Occipital lobe (tissue), 2 donors: ENCODE results near the gene FOXP1. TPM values are rescaled to one million over a fixed set of nuclear protein-coding genes. Genes with fewer than 3 reads are reported as not detected.

Experiments
- DNase-seq: peaks from one replicate; lab custom pipeline; 2025; lab: John Stamatoyannopoulos, UW
- total RNA-seq: library from RNA; depleted of rRNA; stranded (reverse); fragments of >200 nt; gene quantifications from one replicate; pipeline ENCODE4 v1.2.3, GENCODE V29; 2014

Gene FOXP1
- total RNA-seq, 1 donor from 2014 or later: 168 TPM

GRCh38 chr3:71310359-71310979 is 273.1 kb downstream of the FOXP1 start:
- peak; percentile 9 for DNase-seq

- DNase-seq: no peak
These were observed 273.6 kb downstream of the FOXP1 start for GRCh38 chr3:71309886-71310285.

DNA sequence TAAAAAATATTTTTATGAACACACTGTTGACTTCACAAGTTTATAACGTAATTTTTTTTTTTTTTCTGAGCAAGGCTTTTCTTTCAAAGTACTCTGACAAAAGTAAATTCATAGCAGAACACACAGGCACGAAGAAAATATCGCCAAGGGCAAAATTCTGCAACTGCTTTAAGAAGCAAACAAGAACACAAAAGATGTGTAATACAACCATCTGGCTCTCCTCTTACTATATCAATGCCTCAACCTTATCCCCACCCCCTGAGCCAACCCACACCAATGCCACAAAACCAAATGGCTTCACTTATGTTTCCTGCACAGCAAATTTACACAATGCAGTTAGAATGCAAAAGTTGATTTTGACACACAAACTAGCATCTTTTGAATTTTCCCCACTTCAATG is 274.2 kb downstream of the FOXP1 start:
- DNase-seq: no peak

DNA sequence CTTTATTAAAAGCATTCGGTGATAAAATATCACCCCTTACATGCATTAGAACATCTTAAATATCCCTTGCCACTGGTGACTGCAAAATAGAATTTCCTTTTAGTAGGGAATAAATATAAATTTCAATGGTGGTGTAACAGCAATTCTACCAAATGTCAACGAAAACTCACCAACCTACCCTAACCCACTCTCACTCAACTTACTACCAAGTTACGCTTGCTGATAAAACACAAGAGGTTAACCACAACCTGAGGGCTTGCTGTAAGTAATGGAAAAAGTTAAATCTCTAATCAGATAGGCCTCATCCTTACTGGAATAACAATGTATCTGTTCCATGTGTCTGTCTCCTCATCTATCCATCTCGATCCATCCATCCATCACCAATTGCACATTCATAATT is 274.7 kb downstream of the FOXP1 start:
- DNase-seq: no peak

DNA sequence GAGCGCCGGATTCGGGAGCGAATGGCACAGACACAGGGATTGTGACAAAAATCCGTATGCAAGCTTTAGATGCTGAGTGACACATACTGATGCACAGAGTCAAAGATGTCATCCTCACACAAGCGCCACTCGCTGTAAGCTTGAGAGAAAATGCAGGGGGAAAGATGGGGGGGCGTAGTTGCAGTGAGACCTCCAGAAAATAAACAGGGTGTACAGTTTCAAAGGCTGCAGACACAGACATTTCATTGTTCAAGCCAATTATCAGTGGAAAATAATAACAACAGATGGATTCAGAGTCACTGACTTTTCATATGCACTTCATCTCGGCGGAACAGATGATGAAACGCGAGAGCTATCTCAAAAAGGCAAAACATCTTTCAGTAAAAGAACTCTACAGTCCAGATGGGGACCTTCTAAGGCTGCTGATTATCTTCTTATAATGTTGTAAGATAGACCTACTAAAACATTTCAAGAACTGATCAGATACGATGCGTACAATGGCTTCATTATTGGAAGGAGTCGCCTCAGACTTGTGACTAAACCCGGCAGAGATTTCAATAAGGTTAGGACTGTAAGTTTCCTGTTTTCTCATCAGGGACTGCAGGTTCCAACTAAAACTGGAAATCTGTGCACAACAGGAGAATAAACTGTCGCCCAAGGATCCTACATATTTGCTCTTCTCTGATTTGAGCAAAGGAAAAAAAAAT is 275.4 kb downstream of the FOXP1 start:
- DNase-seq: no peak

DNA sequence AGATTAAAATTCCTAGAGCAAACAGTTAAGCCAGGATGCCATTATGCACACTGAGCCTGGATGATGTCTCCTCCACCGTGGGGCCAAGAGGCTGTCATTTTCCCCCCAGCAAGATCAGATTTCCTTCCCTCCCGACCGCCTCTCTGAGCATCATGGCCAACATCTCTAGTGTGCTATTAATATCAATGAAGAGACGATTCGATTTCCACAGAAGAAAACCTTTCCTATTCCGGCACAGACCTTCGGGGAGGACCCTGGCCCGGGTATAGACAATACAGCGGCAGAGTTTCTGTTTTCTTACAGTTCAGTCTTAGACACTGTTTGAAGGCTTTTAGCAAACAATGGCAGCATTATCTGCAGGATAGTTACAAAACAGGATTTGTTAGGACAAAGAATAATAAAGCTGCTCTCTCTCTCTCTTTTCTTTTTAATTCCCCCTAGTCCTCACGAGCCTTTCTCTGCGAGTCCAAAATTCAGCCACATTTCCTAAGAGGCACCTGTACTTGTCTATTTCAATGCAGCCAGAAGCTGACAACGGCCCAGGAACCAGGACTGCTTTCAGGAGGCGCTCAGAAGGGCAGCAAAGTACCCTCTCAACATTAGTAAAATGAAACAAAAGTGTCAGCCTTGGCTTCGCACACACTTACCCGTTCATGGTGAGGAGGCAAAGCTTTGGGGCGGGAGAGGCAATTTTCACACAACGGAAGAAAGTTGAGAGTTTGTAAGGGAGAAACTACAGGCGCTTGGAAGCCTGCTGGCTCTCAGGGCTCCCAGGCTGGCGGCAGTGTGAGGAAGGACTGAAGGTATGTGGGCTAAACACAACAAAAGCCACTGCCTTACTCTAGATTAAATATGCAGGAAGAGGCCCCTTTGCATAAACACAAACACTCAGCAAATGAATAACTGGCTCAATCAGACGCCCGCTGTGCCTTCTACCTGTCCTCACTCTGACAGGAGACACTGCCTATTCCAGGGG is 278.0 kb downstream of the FOXP1 start:
- DNase-seq: peak; percentile 11

GRCh38 chr3:71304684-71305083 is 278.8 kb downstream of the FOXP1 start:
- no peak for DNase-seq

DNA sequence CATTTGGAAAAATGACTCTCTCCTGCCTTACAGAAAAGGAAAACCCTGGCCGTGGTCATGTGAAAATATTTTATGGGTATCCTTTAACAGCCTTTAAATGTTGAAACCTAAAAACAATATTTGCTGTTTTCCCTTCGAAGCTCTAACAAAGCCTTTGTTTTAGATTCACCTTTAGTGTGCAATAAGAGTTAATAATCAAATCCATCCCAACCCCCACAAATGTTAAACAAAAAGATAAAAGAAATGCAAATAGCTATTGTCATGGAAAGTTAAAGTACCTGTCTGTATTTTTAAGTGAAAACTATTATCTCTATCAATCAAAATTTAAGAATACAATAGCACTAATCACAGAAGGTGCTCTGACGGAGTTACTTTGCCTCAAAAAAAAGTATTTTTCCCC is 279.3 kb downstream of the FOXP1 start:
- DNase-seq: no peak

DNA sequence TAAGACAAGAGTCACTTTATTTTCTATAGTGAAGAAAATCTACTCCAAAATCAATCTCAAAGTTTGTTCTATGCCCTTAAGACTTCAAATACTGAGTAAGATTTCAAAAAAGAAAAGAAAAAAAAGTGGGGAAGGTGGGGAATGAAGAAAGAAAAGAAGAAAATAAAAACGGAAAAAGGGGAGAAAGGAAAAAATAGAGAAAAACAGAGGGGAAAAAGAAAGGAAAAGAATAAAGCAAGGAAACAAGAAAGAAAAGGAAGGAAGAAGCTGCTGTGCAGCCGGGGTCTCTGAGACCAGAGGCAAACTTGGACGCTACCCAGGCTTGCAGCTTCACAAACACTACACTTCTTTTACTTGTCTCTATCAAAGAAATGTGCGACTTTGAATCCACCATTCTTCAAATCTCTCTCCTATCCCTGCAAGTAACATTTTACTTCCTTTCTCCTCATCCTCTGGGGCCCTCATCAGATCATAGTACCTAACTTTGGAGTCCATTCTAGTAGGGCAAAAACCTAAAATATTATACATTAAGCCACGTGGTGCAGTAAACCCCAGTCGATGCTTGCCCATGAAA is 279.8 kb downstream of the FOXP1 start:
- DNase-seq: no peak

DNA sequence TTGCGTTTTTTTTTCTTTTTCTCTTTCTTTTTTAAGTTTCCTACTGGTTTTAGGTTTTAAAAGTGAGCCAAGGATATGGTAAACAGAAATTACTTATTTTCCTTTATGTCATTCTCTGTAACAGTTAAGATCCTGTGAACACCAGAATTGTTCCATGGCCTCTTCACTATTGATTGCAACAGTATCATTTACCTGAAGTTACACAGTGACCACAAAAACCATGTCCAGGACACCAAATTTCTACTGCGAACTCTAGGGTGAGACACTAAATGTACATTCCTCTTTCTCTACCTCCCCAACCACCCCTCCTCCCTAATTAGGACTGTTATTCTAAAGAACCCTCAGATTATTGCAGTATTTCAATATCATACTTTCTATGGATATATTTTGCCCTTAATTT is 280.9 kb downstream of the FOXP1 start:
- no peak for DNase-seq

DNA sequence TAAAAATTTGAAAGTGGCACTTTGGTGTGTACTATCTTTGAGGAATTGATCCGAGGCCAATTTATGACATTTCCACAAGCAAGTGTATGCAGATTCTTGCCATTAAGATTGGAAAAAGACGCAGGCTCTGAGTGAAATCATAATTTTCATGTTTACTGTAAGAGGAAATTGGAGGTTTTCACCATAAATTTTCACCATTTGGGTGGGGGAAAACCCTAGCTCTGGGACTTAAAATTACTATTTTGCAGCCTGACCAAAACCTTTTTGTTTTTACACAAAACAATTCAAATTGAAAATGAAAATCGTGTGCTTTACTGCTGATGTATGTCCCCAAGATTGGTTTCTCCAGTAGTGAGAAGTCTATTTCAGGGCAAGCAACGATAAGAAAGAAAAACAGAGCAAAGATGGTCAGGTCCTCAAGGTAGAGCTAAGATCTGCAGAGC is 282.6 kb downstream of the FOXP1 start:
- DNase-seq: no peak

DNA sequence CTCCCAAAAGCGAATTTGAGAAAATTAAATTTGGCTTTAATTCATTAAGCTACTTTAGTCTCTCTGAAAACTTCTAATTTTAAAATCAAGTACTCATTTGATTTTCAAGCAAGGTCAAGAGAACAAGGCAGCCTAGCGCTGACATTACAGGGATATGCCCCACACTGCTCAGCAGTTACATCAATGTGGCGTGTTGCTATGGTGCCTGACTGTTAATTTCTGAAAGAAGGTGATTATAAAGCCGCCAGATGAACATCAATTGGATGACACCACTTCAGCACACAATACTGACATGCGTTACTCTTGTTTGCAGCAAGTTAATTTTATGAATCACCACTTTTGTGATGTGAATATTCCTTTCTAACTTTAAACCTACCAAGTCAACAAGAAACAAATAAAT is 284.4 kb downstream of the FOXP1 start:
- DNase-seq: no peak

DNA sequence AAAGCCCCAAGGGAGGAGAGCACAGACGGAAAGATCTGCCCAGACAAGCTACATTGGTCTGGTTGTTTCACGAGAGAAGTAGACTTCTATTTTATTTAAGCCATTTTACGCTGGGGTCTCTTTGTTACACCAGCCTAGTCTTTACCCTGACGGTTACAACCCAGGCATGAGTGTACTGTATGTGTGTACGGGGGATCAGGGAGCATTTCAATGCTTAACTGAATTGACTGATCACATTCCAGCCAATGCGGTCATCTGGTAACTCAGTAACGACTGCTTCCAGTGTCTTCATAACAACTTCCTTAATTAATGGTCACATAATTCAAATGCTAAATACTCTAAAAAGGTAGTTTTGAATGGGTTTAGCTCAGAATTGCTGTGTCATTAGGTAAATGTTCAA is 288.6 kb downstream of the FOXP1 start:
- DNase-seq: no peak

DNA sequence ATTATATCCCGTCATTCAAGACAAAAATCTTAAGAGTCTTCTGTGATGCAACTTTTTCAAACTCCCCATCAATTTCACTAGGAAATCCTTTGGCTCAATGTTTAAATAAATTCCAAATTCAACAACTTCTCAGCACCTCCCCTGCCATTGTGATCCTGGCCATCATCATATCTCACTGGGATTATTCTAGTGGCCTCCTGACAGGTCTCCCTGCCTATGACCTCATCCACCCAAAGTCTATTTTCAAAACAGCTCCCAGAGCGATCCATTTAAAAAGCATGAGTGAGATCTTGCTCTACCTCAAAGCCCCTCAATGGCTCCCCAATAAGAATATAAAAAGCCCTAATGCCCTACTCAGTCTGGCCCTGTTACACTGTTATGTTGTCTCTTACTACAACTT is 293.2 kb downstream of the FOXP1 start:
- DNase-seq: no peak

- DNase-seq: no peak
These were observed 295.1 kb downstream of the FOXP1 start for GRCh38 chr3:71288269-71288930.

GRCh38 chr3:71285086-71285485 is 298.4 kb downstream of the FOXP1 start:
- no peak for DNase-seq

- no peak for DNase-seq
These were observed 300.6 kb downstream of the FOXP1 start for GRCh38 chr3:71282976-71283375.

GRCh38 chr3:71281280-71281679 is 302.2 kb downstream of the FOXP1 start:
- no peak for DNase-seq

- no peak for DNase-seq
These were observed 306.2 kb downstream of the FOXP1 start for GRCh38 chr3:71277341-71277740.

DNA sequence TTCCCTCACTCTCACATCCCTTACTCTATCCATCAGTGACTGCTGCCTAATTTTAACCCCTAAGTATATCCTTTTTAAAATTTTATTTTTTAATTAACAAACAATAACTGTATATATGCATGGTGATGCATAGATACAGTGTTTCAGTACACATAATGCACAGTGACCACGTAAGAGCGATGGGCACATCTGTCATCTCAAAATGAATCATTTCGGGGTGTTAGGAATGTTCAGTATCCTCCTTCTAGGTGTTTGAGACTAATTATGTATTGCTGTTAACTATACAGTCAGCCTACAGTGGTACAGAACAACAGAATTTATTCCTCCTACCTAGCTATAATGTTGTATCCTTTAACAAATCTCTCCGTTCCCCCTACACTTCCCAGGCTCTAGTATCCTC is 307.0 kb downstream of the FOXP1 start:
- DNase-seq: no peak

GRCh38 chr3:71273453-71273852 is 310.1 kb downstream of the FOXP1 start:
- no peak for DNase-seq
